ENCODE data around the gene MMP23B. TPM values are rescaled to one million over a fixed set of nuclear protein-coding genes. Genes with fewer than 3 reads are reported as not detected.
"Not testable (repeated sequence)": the region's sequence is repeated elsewhere in the genome, so short reads cannot be mapped to it uniquely, and the experiment has no call there.

MMP23B gene
- total RNA-seq, 4 donors from 2014 or later, result 1.7 to 3.1 (median 2.9) TPM

DNA sequence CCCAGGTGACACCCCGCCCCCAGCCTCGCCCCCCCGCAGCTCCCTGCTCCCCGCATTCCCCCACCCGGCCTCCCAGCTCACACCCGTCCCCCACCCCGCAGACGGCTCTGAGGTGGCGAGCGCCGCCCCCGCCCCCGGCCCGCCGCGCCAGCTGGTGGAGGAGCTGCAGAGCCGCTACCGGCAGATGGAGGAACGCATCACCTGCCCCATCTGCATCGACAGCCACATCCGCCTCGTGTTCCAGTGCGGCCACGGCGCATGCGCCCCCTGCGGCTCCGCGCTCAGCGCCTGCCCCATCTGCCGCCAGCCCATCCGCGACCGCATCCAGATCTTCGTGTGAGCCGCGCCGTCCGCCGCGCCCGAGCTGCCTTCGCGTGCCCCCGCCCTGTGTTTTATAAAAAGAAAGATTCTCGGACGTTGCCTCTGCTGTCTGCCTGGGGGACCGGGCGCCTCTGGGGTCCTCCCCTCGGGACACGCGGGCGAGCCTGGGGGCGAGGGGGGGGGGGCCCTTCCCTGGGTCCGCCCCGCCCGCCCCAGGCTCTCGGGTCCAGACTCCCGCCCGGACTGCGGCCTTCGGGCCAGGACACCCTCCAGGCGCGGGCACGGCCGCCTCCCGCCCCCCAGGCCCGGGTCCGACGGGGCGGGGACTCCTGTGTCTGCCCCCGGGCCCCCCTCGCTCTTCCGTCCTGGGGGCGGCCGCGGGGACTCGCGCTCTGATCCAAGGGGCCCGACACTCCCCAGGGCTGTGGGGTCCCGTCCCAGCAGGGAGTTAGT, 1.6 kb upstream of the MMP23B start:
- Histone ChIP-seq H3K4me1 (peaks cover 59% of the 10 kb centered on the region), H3K27ac (peak overlapping the region; percentile 57), H3K9me3 (no peaks in the 10 kb centered on the region), H3K4me3 (peak overlapping the region; percentile 33), H3K36me3 (peaks cover 4% of the 10 kb centered on the region), H3K27me3 (peaks cover 30% of the 10 kb centered on the region)
- TF ChIP-seq, protein P1, sequence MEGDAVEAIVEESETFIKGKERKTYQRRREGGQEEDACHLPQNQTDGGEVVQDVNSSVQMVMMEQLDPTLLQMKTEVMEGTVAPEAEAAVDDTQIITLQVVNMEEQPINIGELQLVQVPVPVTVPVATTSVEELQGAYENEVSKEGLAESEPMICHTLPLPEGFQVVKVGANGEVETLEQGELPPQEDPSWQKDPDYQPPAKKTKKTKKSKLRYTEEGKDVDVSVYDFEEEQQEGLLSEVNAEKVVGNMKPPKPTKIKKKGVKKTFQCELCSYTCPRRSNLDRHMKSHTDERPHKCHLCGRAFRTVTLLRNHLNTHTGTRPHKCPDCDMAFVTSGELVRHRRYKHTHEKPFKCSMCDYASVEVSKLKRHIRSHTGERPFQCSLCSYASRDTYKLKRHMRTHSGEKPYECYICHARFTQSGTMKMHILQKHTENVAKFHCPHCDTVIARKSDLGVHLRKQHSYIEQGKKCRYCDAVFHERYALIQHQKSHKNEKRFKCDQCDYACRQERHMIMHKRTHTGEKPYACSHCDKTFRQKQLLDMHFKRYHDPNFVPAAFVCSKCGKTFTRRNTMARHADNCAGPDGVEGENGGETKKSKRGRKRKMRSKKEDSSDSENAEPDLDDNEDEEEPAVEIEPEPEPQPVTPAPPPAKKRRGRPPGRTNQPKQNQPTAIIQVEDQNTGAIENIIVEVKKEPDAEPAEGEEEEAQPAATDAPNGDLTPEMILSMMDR (IDR thresholded peaks at IDR 0.05), result no peak
- no peak for TF ChIP-seq POLR2AphosphoS5 (IDR thresholded peaks at IDR 0.05)
- no peak for TF ChIP-seq EP300 (IDR thresholded peaks at IDR 0.05)
- TF ChIP-seq POLR2A (IDR thresholded peaks at IDR 0.05), result peak in 1 of 2 donors; percentile 44
- peak; percentile 87 to 91 for DNase-seq (ENCODE audit: low spot score in 2 of 2)
- WGBS, result 17% methylated on average over 6 of the region's 81 CpGs

DNA sequence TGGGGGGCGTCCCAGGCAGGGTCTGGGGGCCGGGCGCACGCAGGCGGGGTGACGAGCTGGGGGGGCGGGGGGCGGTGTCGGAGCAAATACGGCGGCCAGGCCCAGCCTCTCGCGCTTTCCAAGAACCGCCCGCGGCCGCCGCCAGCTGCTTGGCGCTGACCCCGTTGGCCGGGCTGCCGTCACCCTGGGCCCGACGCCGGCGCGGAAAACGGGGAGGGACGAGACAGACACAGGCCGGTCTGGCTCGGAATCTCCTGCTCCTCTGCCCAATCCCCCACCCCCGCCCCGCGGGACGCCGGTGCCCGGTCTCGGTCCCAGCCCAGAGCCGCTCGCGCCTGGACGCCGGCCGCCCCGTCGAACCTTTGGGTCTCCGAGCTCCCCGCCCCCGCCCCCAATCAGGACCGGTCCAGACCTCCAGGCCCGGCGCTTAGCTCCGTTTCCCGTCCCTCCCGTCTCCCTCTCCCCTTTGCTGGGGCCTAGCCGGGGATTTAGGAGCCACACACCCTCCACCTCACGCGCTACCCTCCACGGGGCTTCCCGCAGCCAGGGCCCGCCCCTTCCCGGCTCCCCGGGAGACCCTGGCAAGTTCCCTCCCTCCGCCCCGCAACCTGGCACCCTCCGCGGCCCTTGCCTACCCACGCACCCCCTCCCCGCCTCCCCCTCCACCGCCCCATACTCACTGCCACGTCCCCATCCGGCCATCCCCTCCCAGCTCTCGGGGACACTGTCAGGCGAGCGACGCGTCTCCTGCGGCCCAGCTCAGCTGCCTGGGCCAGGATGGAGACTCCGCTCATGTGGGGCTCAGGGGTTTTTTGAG, 800 bp upstream of the MMP23B start:
- WGBS, result 7% methylated on average over 25 of the region's 79 CpGs
- H3K27ac ChIP-seq, result peak overlapping the region; percentile 57

DNA sequence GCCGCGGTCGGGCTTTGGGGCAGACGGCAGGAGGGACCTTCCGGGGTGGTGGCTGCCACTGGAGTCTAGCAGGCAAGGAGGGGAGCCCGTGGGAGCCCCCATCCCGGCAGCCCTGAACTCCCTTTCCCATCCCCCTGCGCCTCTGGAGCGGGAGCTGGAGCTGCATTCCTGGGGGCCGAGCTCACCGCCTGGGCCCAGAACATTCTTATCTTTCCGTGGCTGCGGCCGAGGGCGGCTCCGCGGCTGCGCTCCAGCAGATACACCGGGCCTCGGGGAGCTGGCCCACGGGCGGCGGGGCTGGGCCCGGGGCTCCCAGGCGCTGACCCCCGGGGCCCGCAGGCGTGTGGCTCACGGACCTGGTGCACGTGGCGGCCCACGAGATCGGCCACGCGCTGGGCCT, 1.4 kb downstream of the MMP23B start:
- Histone ChIP-seq H3K27me3 (peaks cover 30% of the 10 kb centered on the region), H3K4me1 (peaks cover 39% of the 10 kb centered on the region), H3K36me3 (peaks cover 18% of the 10 kb centered on the region)
- no CpG with 5 or more reads among the region's 35 CpGs for WGBS
- H3K27ac ChIP-seq; DNase-seq (ENCODE audit: low spot score in 2 of 2); H3K4me3 ChIP-seq; H3K9me3 ChIP-seq: not testable (repeated sequence)

More for the DNA sequence above, 800 bp upstream of the MMP23B start:
- peaks cover 4% of the 10 kb centered on the region for H3K36me3 ChIP-seq
- DNase-seq (ENCODE audit: low spot score in 2 of 2), result peak in 1 of 2 donors; percentile 83
- no peaks in the 10 kb centered on the region for H3K9me3 ChIP-seq
- peak overlapping the region; percentile 33 for H3K4me3 ChIP-seq
- peaks cover 58% of the 10 kb centered on the region for H3K4me1 ChIP-seq
- H3K27me3 ChIP-seq, result peaks cover 30% of the 10 kb centered on the region
- TF ChIP-seq, protein P1 (IDR thresholded peaks at IDR 0.05), result no peak
- TF ChIP-seq EP300 (IDR thresholded peaks at IDR 0.05) (no peak), POLR2A (IDR thresholded peaks at IDR 0.05) (no peak), POLR2AphosphoS5 (IDR thresholded peaks at IDR 0.05) (no peak)

DNA sequence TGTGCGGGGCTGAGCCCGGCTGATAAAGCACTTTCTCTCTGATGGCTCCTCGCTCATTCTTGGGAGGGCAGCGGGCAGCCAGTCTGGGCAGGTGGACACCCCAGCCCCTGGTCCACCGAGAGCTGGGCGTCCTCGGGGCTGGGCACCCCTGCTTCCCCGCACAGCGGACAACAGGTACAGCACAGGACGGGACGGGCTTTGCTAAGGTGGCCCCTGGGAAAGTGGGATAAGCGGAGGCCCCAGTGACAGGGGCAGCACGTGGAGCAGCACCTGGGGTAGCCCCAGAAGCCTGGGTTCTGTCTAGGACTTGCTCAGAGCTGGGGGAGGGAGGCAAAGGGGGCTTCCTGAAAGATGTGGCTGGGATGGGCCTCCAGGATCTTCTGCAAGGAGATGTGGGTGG, 2.6 kb downstream of the MMP23B start:
- DNase-seq (ENCODE audit: low spot score in 2 of 2), result peak in 1 of 2 donors; percentile 74
- H3K4me3 ChIP-seq, H3K9me3 ChIP-seq, H3K27ac ChIP-seq: not testable (repeated sequence)
- H3K27me3 ChIP-seq, result peaks cover 26% of the 10 kb centered on the region
- H3K4me1 ChIP-seq, result peaks cover 27% of the 10 kb centered on the region
- 98% methylated on average over 9 of the region's 13 CpGs for WGBS
- H3K36me3 ChIP-seq, result peaks cover 25% of the 10 kb centered on the region

DNA sequence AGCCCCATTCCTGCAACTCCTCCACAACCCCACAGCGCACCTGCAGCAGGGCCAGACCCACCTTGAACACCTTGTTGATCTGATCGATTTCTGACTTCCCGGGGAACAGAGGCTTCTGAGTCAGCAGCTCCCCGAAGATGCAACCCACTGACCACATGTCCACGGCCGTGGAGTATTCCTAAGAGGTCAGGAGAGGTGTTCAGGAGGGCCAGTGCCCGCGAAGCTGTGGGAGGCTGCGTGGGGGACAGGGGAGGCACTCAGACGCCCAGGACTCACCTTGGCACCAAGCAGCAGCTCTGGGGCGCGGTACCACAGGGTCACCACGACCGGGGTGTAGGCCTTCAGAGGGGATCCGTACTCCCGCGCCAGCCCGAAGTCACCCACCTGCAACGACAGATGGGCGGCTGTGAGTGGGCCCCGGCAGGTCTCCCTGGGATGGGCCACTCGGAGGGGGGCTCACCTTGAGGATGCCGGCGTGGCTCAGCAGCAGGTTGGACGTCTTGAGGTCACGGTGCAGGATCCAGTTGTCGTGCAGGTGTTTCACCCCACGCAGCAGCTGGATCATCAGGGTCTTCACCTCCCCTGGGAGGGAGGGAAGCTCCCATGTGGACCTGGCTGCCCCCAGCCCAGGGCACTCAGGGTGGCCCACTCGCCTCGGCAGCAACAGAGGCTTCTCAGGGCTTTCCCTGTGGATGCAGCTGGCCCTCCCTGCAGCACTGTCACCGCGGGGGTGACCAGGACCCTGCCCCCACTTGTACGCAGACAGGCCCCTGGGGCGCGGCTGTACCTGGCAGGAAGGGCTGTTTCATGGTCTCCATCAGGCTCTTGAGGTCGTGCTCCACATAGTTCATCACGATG, 4.9 kb downstream of the MMP23B start:
- not testable (repeated sequence) for H3K4me3 ChIP-seq, H3K27ac ChIP-seq, H3K27me3 ChIP-seq, H3K9me3 ChIP-seq, H3K4me1 ChIP-seq
- 92% methylated on average over 32 of the region's 37 CpGs for WGBS
- peaks cover 38% of the 10 kb centered on the region for H3K36me3 ChIP-seq
- peak in 1 of 2 donors; percentile 57 for DNase-seq (ENCODE audit: low spot score in 2 of 2)

DNA sequence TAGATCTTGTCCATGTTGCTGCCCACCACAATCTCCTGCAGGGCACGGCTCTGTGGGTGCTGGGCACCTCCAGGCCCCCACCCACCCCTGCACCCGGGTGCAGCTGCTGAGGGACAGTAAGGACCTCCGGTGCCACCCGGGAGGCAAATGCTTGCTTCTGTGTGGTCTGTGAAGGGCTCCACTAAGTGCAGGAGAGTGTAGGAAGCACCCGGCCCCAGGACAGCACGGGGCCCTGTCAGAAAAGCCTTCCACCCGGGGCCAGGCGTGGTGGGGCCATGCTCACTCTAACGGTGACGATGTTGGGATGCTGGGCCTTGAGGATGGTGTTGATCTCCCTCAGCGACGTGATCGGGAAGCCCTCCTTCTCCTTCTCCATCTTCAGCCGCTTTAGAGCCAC, 5.5 kb downstream of the MMP23B start:
- H3K36me3 ChIP-seq, result peaks cover 38% of the 10 kb centered on the region
- H3K9me3 ChIP-seq, result not testable (repeated sequence)
- peak in 1 of 2 donors; percentile 56 for DNase-seq (ENCODE audit: low spot score in 2 of 2)

DNA sequence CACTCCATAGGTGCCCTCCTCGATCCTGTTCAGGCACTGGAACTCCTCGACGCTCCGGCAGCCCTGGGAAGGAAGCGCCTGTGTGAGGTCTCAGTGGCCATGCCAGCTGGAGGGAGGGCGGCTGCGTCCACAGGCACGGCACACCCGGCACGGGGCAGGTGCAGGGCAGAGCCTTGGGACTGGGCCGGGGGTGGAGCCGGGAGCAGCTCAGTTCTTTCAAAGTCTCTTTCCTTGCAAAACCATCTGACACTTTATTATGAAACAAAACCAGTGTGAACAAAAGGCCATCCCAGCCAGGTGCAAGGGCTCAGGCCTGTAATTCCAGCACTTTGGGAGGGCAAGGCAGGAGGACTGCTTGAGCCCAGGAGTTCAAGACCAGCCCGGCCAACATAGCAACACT, 6.6 kb downstream of the MMP23B start:
- peaks cover 38% of the 10 kb centered on the region for H3K36me3 ChIP-seq
- not testable (repeated sequence) for H3K9me3 ChIP-seq; H3K4me1 ChIP-seq; DNase-seq (ENCODE audit: low spot score in 2 of 2); H3K27ac ChIP-seq; H3K27me3 ChIP-seq; H3K4me3 ChIP-seq
- 71% methylated on average over 1 of the region's 13 CpGs for WGBS

More for the DNA sequence above, 5.5 kb downstream of the MMP23B start:
- not testable (repeated sequence) for H3K4me3 ChIP-seq, H3K27me3 ChIP-seq, H3K27ac ChIP-seq, H3K4me1 ChIP-seq
- WGBS, result 84% methylated on average over 14 of the region's 14 CpGs

DNA sequence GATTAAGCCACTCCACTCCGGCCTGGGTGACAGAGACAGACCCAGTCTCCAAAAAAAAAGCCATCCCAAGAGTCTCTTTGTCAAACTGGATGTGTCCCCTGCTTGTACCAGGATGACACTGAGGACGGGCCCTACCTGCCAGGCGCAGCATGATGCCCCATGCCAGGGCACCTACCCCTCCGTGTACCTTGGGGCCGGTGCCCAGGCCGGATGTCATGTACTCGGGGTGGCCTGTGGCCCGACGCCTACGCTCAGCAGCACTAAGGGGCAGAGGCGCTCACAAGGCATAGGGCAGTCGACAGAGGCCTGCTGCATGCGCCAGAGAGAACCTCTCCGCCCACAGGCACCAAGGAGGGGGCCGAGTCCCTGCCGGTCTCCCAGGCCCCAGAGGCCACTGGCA, 7.4 kb downstream of the MMP23B start:
- peaks cover 38% of the 10 kb centered on the region for H3K36me3 ChIP-seq
- not testable (repeated sequence) for DNase-seq (ENCODE audit: low spot score in 2 of 2); H3K27ac ChIP-seq; H3K4me1 ChIP-seq; H3K27me3 ChIP-seq; H3K4me3 ChIP-seq; H3K9me3 ChIP-seq
- WGBS, result no CpG with 5 or more reads among the region's 16 CpGs

DNA sequence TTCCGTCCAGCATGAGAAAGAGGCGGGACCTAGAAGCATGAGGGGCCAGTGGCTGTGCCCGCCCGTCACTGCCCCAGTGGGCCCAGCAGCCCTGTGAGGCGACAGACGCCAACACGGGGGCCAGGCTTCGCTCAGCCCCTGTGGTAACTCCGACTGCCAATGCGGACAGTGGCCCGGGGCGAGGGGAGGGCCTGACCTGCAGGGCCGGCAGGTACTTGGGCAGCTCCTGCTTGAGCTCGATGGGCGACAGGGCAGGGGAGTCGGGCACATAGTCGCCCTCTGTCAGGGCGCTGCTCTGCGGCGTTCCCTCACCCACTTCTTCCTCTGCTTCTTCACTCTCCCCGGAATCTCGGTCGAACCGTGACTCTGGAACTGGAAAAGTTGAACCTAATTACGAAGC, 8.1 kb downstream of the MMP23B start:
- 100% methylated on average over 4 of the region's 25 CpGs for WGBS
- H3K27ac ChIP-seq; DNase-seq (ENCODE audit: low spot score in 2 of 2); H3K4me1 ChIP-seq; H3K27me3 ChIP-seq; H3K9me3 ChIP-seq; H3K4me3 ChIP-seq: not testable (repeated sequence)
- peaks cover 38% of the 10 kb centered on the region for H3K36me3 ChIP-seq

DNA sequence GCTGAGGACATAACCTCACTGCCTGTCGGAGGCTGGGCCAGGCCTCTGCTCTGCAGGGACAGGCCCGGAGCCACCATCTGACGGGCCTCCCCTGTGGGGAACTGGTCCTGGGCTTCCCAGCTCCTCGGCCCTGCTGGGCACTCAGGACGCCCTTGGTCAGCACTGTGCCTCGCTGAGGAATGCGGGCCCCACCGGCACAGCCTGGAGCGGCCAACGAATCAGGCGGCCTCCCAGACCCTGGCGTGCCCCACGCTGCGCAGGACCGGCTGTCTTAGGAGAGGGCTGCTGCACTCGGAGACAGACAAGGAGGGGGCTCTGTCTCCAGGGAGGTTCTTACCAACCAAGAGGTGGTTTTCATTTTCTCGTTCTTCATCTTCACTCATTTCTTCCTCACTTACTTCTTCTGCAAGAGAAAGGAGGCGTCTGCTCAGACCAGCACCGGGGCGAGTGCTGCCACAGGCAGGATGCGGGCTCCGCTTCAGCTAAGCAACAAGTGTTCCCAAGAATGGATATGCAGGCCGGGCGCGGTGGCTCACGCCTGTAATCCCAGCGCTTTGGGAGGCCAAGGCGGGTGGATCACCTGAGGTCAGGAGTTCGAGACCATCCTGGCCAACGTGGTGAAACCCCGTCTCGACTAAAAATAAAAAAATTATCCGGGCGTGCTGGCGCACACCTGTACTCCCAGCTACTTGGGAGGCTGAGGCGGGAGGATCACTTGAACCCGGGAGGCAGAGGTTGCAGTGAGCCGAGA, 8.9 kb downstream of the MMP23B start:
- H3K9me3 ChIP-seq; H3K4me3 ChIP-seq; H3K27ac ChIP-seq; DNase-seq (ENCODE audit: low spot score in 2 of 2); H3K27me3 ChIP-seq; H3K4me1 ChIP-seq: not testable (repeated sequence)
- H3K36me3 ChIP-seq, result peaks cover 38% of the 10 kb centered on the region
- WGBS, result 96% methylated on average over 15 of the region's 38 CpGs
